Measurements from ENCODE around the gene TENT4A.

- TF ChIP-seq POLR2A (IDR thresholded peaks at IDR 0.05) (no peak), EP300 (IDR thresholded peaks at IDR 0.05) (no peak)
Observed at GRCh38 chr5:6727231-6727630, 14.0 kb downstream of the TENT4A start.

Data from upper lobe of left lung (tissue), 4 donors.